Measurements from ENCODE around the gene CLK1.

Gene CLK1

GRCh38 chr2:200810998-200811332 is 53.5 kb downstream of the CLK1 start:
- DNase-seq: no peak

- DNase-seq: no peak
Measured at GRCh38 chr2:200810252-200810997, 54.0 kb downstream of the CLK1 start.

- DNase-seq: no peak
Measured at GRCh38 chr2:200809506-200810251, 54.8 kb downstream of the CLK1 start.
